Lung (tissue), 12 donors: ENCODE data around the gene PADI1. TPM values are rescaled to one million over a fixed set of nuclear protein-coding genes. Genes with fewer than 3 reads are reported as not detected.

Source experiments
- ATAC-seq: fragments of 200-7000 bp; cut with Tn5 transposase; one replicate; pipeline ENCODE4 v1.9.1; 2020; ENCODE audit warnings: moderate number of reproducible peaks; ENCODE audit not compliant: insufficient read depth, low FRiP score
- DNase-seq, 3 donors: peaks; one replicate each; pipeline ENCODE4 v3.0.0-alpha.2; 2013 to 2017
- H3K27ac ChIP-seq, 2 donors: one replicate each; pipeline ENCODE4 v1.5.1; 2013; ENCODE audit warnings: mild to moderate bottlenecking in 2 of 2, moderate library complexity in 2 of 2, control low read depth in 1 of 2, inconsistent platforms in 1 of 2, low read depth in 1 of 2, low read length in 1 of 2
- H3K27me3 ChIP-seq, 3 donors: one replicate each; pipeline ENCODE4 v1.5.1; 2013; ENCODE audit warnings: low read length in 2 of 3; ENCODE audit not compliant: control insufficient read depth in 3 of 3, insufficient read depth in 3 of 3
- H3K36me3 ChIP-seq, 4 donors: one replicate each; pipeline ENCODE4 v1.5.1; 2013; ENCODE audit warnings: low read length in 4 of 4, mild to moderate bottlenecking in 1 of 4, moderate library complexity in 1 of 4; ENCODE audit not compliant: control insufficient read depth in 4 of 4, insufficient read depth in 4 of 4
- H3K4me1 ChIP-seq, 5 donors: one replicate each; pipeline ENCODE4 v1.5.1; 2013; ENCODE audit warnings: low read length in 5 of 5, mild to moderate bottlenecking in 2 of 5, moderate library complexity in 1 of 5; ENCODE audit not compliant: control insufficient read depth in 5 of 5, insufficient read depth in 5 of 5
- H3K4me3 ChIP-seq: one replicate; pipeline ENCODE4 v1.5.1; 2013; ENCODE audit warnings: mild to moderate bottlenecking, control low read depth, moderate library complexity
- H3K9ac ChIP-seq, 2 donors: one replicate each; pipeline ENCODE4 v1.5.1; 2013; ENCODE audit warnings: low read length in 2 of 2, control low read depth in 1 of 2; ENCODE audit not compliant: insufficient read depth in 1 of 2
- H3K9me3 ChIP-seq, 4 donors: one replicate each; pipeline ENCODE4 v1.5.1; 2013; ENCODE audit warnings: low read length in 3 of 4, mild to moderate bottlenecking in 1 of 4, moderate library complexity in 1 of 4; ENCODE audit not compliant: control insufficient read depth in 4 of 4, insufficient read depth in 3 of 4
- CTCF ChIP-seq: IDR thresholded peaks from 2 replicates; pipeline ENCODE4 v1.5.1; 2012; ENCODE audit warnings: mild to moderate bottlenecking; ENCODE audit errors: control extremely low read depth, extremely low read depth
- WGBS, 2 donors: extraction: QIAGEN DNeasy Blood & Tissue Kit; methylation state at CpG; one replicate each; pipeline ENCODE4 v1.1.7; 2013; 5-methylcytosine and 5-hydroxymethylcytosine counted together
- polyA plus RNA-seq, 2 donors: library from polyadenylated mRNA; stranded (reverse); fragments of 200-250 nt; gene quantifications; one replicate each; pipeline ENCODE4 v1.2.1, GENCODE V29; 2013
- total RNA-seq, 2 donors: library from RNA; depleted of rRNA in 1 of 2; stranded (reverse); fragments of >200 nt in 1 of 2; gene quantifications; one replicate each; pipeline ENCODE4 v1.2.1, GENCODE V29; 2014 to 2021
- donor health status: control.
- donor health status: control.
- donor health status: Bipolar disorder and iron deficiency.
- donor health status: healthy.
- donor health status: DM: yes; HTN: yes; CAD: no.

PADI1 gene
- total and polyA plus RNA-seq, 4 donors: 0.09 to 0.35 TPM; not detected in 2

DNA sequence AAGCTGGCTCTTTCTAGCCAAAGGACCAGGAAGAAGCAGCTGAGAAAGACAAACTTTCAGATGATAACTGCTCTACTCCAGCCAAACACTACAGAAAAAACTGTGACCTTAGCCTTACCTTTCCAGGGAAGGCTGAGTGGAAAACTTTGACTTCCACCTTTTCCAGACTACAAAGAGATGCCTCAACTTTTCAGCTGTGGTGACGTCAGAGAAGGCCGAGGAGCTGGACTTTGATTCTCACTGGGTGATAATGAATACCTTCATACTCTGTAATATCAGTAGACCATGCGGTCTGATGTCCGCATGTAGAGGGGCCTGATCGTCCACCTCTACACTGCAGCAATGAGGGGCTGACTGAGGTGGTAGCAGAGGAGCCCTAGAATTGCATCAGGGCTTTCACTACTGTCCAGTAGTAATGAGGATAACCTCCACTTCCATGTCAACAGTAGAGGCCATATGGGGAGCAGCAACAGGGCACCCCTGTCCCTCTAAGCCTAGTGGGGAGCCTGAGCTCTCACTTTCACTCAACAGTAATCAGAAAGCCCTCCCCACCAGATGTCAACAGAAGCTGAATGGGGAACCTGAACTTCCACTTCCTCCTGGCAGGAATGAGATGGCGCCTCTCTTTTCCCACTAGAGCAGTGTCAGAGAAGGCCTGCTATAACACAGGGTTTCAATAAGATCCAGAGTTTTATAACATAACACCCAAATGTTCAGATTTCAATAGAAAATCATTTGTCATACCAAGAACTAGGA lies 28.4 kb upstream of the PADI1 start:
- H3K27ac ChIP-seq: no peak overlapping the region
- H3K27me3 ChIP-seq: no peaks in the 10 kb centered on the region
- no peak overlapping the region for H3K9ac ChIP-seq
- no peaks in the 10 kb centered on the region for H3K9me3 ChIP-seq
- H3K4me3 ChIP-seq: no peak overlapping the region
- no peaks in the 10 kb centered on the region for H3K4me1 ChIP-seq
- TF ChIP-seq CTCF: no peak
- no peak for ATAC-seq
- DNase-seq: no peak
- WGBS, 2 donors: 86 to 87% methylated on average over 6 of the region's 6 CpGs
- H3K36me3 ChIP-seq: no peaks in the 10 kb centered on the region

DNA sequence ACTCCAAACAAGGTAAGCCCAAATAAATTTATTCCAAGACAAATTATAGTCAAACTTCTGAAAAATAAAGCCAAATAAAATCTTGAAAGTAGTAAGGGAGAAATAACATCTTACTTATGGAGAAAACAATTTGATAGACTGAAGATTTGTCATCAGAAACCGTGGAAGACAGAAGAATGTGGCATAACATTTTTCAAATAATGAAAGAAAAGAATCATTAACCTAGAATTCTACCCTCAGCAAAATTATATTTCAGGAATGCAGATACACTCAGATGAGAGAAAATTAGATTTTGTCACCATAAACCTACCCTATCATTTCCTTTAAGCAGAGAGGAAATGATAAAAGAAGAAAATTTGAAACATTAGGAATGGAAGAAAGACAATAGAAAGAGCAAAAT lies 27.3 kb upstream of the PADI1 start:
- Histone ChIP-seq H3K27me3 (no peaks in the 10 kb centered on the region), H3K9ac (no peak overlapping the region), H3K4me1 (no peaks in the 10 kb centered on the region), H3K9me3 (no peaks in the 10 kb centered on the region), H3K4me3 (no peak overlapping the region), H3K27ac (no peak overlapping the region), H3K36me3 (no peaks in the 10 kb centered on the region)
- 61 to 74% methylated on average over 1 of the region's 1 CpG for WGBS, 2 donors
- TF ChIP-seq CTCF: no peak
- ATAC-seq (no peak), DNase-seq (no peak)

- Histone ChIP-seq H3K4me1 (no peaks in the 10 kb centered on the region), H3K27me3 (no peaks in the 10 kb centered on the region), H3K36me3 (no peaks in the 10 kb centered on the region), H3K9ac (no peak overlapping the region), H3K9me3 (no peaks in the 10 kb centered on the region), H3K27ac (no peak overlapping the region), H3K4me3 (no peak overlapping the region)
- ATAC-seq (no peak), DNase-seq (no peak)
- TF ChIP-seq CTCF: no peak
- WGBS, 2 donors: 7 to 24% methylated on average over 6 of the region's 6 CpGs
Measured at GRCh38 chr1:17181781-17182464, 23.0 kb upstream of the PADI1 start.
